Neuron (in vitro differentiated cells): ENCODE data around the gene ZMYND15.
"Not testable (repeated sequence)": the region's sequence is repeated elsewhere in the genome, so short reads cannot be mapped to it uniquely, and the experiment has no call there.

Experiments used
- H2AFZ ChIP-seq: one replicate; pipeline ENCODE4 v1.6.1; 2013; ENCODE audit warnings: low read depth, mild to moderate bottlenecking, inconsistent platforms, low read length, moderate library complexity
- H3K27me3 ChIP-seq: one replicate; pipeline ENCODE4 v1.6.1; 2013; ENCODE audit warnings: low read length; ENCODE audit not compliant: insufficient read depth
- H3K36me3 ChIP-seq: one replicate; pipeline ENCODE4 v1.6.1; 2013; ENCODE audit warnings: low read length; ENCODE audit not compliant: insufficient read depth
- H3K4me1 ChIP-seq: one replicate; pipeline ENCODE4 v1.6.1; 2013; ENCODE audit warnings: low read length; ENCODE audit not compliant: insufficient read depth
- H3K4me3 ChIP-seq: 2 replicates; pipeline ENCODE4 v1.5.1; 2013; ENCODE audit warnings: mild to moderate bottlenecking, low read length, moderate library complexity
- H3K9me3 ChIP-seq: one replicate; pipeline ENCODE4 v1.6.1; 2013; ENCODE audit warnings: low read length

Gene ZMYND15

DNA sequence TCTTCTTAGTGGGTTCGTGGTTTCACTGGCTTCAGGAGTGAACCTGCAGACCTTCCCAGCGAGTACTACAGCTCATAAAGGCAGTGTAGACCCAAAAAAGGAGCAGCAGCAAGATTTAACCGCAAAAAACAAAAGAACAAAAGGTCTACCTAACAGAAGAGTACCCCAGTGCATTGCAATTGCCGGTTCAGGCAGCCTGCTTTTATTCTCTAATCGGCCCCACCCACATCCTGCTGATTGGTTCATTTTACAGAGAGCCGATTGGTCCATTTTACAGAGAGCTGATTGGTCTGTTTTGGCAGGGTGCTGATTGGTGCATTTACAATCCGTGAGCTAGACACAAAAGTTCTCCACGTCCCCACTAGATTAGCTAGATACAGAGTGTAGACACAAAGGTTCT is 31.2 kb upstream of the ZMYND15 start:
- H3K9me3 ChIP-seq = no peaks in the 10 kb centered on the region
- H3K4me3 ChIP-seq = no peak overlapping the region
- no peaks in the 10 kb centered on the region for H3K27me3 ChIP-seq
- peaks cover 13% of the 10 kb centered on the region for H3K4me1 ChIP-seq
- no peak overlapping the region for H2AFZ ChIP-seq
- H3K36me3 ChIP-seq = no peaks in the 10 kb centered on the region

DNA sequence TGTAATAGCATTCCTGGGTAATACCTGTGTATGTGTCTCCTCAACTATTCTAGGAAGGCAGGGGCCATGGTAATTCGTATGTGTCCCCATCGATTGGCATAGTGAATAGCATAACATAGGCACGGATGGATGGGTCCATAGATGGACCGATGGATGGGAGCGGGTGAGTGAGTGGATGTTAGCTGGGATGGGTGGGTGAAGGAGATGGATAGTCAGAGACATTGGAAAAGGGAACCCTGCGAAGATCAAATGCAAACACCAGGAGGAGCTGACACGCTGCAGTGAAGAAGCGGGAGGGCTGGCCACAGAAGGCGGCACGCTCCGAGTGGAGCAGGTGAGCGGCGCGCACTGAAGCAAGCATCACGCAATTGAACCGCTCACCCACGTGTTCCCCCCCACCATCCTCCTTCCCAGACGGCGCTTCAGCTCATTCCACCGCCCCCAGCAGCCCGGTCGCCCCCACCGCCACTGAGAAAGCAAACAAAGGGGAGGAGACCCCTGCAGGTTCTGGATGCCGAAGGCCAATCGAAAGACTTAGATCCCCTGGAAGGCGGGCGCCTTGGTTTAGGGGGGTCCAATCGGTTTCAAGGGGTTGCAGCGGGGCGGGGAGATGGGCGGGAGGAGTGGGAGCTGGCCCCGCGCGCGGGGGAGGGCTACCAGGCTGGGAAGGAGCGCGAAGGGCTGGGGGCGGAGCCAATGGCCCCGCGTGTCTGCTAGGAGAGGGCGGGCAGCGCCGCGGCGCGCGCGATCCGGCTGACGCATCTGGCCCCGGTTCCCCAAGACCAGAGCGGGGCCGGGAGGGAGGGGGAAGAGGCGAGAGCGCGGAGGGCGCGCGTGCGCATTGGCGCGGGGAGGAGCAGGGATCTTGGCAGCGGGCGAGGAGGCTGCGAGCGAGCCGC is 29.6 kb upstream of the ZMYND15 start, which contains the start of gene ARRB2:
Gene ARRB2, plus strand, starts transcription at position 839 of the 899 bp plus-strand sequence. CDS start 90 bp downstream, outside the sequence.
- H3K4me3 ChIP-seq = peak within 1 kb of the TSS; percentile 57
- H3K9me3 ChIP-seq = no peaks in the 10 kb centered on the region
- H3K36me3 ChIP-seq = no peaks in the 10 kb centered on the region
- H3K4me1 ChIP-seq = peaks cover 13% of the 10 kb centered on the region
- H2AFZ ChIP-seq = peak within 1 kb of the TSS; percentile 66
- no peaks in the 10 kb centered on the region for H3K27me3 ChIP-seq

- Histone ChIP-seq H3K4me3 (peak overlapping the region; percentile 57), H3K4me1 (peaks cover 13% of the 10 kb centered on the region), H2AFZ (peak overlapping the region; percentile 66), H3K36me3 (peaks cover 5% of the 10 kb centered on the region), H3K9me3 (no peaks in the 10 kb centered on the region), H3K27me3 (no peaks in the 10 kb centered on the region)
Observed at GRCh38 chr17:4710693-4711634, 28.7 kb upstream of the ZMYND15 start.

GRCh38 chr17:4711661-4712181 is 27.9 kb upstream of the ZMYND15 start:
- Histone ChIP-seq H3K4me1 (peaks cover 13% of the 10 kb centered on the region), H3K27me3 (no peaks in the 10 kb centered on the region), H3K4me3 (peak overlapping the region; percentile 57), H3K9me3 (no peaks in the 10 kb centered on the region), H2AFZ (no peak overlapping the region), H3K36me3 (peaks cover 8% of the 10 kb centered on the region)

DNA sequence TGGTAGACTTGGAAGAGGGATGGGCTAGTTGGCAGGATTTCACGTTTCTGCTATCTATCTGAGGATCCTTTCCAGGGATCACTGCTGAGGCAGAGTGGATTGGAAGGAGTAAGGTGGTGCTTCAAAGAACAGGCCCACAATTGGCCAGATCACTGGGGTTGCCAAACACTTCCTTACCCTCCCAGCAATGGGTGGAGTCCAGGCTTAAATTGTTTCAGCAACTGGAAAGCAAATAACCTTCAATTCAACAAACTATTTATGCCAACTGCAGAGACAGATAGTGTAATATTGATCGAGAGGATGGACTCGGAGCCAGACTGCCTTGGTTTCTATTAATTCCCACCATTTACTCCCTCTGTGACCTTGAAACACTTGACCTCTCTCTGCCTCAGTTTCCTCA is 27.1 kb upstream of the ZMYND15 start:
- Histone ChIP-seq H3K4me3 (no peak overlapping the region), H3K4me1 (peaks cover 13% of the 10 kb centered on the region), H3K9me3 (no peaks in the 10 kb centered on the region), H3K36me3 (peaks cover 16% of the 10 kb centered on the region), H3K27me3 (no peaks in the 10 kb centered on the region), H2AFZ (no peak overlapping the region)

DNA sequence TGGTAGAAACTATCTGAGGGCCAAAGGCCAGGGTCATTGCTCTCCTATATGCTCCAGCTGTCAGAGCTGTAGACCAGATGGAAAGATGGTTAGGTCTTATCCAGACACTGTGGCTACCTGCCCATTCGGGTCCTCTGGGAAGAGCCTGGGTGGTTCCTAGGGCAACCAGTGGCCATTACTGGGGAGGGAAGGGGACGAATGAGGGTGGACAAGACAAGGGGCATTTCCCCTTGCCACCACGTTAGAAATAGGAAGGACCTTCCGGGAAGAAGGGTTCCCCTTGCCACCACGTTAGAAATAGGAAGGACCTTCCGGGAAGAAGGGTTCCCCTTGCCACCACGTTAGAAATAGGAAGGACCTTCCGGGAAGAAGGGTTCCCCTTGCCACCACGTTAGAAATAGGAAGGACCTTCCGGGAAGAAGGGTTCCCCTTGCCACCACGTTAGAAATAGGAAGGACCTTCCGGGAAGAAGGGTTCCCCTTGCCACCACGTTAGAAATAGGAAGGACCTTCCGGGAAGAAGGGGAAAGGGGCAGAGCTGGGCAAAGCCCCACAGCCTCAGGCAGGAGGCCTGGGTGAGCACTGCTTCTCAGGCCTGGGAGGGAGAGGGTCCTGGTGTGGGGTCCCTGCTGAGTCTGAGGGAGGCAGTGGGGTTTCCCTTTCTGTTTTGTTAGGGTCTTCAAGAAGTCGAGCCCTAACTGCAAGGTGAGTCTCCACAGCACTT is 25.1 kb upstream of the ZMYND15 start:
- peaks cover 34% of the 10 kb centered on the region for H3K36me3 ChIP-seq
- not testable (repeated sequence) for H3K9me3 ChIP-seq, H2AFZ ChIP-seq, H3K4me3 ChIP-seq, H3K27me3 ChIP-seq
- H3K4me1 ChIP-seq = peaks cover 12% of the 10 kb centered on the region

GRCh38 chr17:4715063-4715744 is 24.4 kb upstream of the ZMYND15 start:
- H3K27me3 ChIP-seq = no peaks in the 10 kb centered on the region
- H2AFZ ChIP-seq = no peak overlapping the region
- H3K9me3 ChIP-seq = no peaks in the 10 kb centered on the region
- no peak overlapping the region for H3K4me3 ChIP-seq
- H3K36me3 ChIP-seq = peaks cover 41% of the 10 kb centered on the region
- peaks cover 10% of the 10 kb centered on the region for H3K4me1 ChIP-seq

DNA sequence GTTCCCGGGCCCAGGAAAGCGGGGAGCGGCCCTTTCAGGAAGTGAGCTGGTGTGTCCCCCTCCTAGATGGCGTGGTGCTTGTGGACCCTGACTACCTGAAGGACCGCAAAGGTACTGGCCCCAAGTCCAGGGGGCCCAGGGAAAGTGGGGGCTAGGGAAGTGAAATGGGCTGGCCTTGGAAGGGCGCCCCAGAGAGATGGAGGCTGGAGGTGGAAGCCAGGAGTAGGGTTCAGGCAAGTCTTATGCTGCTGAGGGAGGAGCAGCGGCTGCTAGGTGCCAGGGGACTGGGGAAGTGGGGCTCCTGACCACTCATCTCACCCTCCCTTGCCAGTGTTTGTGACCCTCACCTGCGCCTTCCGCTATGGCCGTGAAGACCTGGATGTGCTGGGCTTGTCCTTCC is 23.6 kb upstream of the ZMYND15 start:
- Histone ChIP-seq H3K9me3 (no peaks in the 10 kb centered on the region), H3K4me3 (no peak overlapping the region), H3K27me3 (no peaks in the 10 kb centered on the region), H2AFZ (no peak overlapping the region), H3K4me1 (peaks cover 9% of the 10 kb centered on the region), H3K36me3 (peaks cover 47% of the 10 kb centered on the region)

DNA sequence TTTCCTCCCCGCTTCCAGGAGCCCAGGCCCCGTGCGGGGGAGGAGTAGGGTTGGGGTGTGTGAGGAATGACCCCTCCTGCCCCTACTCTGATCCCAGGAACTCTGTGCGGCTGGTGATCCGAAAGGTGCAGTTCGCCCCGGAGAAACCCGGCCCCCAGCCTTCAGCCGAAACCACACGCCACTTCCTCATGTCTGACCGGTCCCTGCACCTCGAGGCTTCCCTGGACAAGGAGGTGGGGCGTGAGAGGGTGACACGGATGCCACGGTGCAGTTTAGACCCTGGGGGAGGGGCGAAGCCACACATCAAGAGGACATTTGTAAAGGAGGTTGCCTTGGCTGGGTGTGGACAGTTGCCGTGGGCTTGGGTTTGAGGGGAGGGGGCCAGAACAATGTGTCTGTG is 21.8 kb upstream of the ZMYND15 start:
- Histone ChIP-seq H3K4me1 (no peaks in the 10 kb centered on the region), H3K27me3 (no peaks in the 10 kb centered on the region), H2AFZ (no peak overlapping the region), H3K36me3 (peaks cover 48% of the 10 kb centered on the region), H3K9me3 (no peaks in the 10 kb centered on the region), H3K4me3 (no peak overlapping the region)

DNA sequence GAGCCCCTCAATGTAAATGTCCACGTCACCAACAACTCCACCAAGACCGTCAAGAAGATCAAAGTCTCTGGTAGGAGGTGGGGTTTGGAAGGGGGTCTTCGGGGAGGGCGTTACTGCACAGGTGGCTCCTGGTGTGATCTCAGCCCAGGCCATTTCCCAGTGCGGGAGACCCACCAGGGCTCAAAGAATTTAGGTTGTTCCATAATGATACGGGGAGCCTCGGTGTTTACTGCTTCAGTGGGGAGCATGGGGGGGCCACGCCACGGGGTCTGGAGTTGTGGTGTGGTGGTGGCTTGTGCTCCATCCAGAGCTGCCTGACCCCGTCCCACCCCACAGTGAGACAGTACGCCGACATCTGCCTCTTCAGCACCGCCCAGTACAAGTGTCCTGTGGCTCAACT is 21.4 kb upstream of the ZMYND15 start:
- no peaks in the 10 kb centered on the region for H3K4me1 ChIP-seq
- no peaks in the 10 kb centered on the region for H3K9me3 ChIP-seq
- H2AFZ ChIP-seq = no peak overlapping the region
- H3K27me3 ChIP-seq = no peaks in the 10 kb centered on the region
- peaks cover 48% of the 10 kb centered on the region for H3K36me3 ChIP-seq
- no peak overlapping the region for H3K4me3 ChIP-seq

GRCh38 chr17:4719146-4719545 is 20.5 kb upstream of the ZMYND15 start:
- H3K4me3 ChIP-seq = no peak overlapping the region
- H3K27me3 ChIP-seq = no peaks in the 10 kb centered on the region
- no peak overlapping the region for H2AFZ ChIP-seq
- H3K9me3 ChIP-seq = no peaks in the 10 kb centered on the region
- H3K36me3 ChIP-seq = peaks cover 48% of the 10 kb centered on the region
- H3K4me1 ChIP-seq = no peaks in the 10 kb centered on the region

- Histone ChIP-seq H3K4me3 (no peak overlapping the region), H3K27me3 (no peaks in the 10 kb centered on the region), H3K9me3 (no peaks in the 10 kb centered on the region), H2AFZ (no peak overlapping the region), H3K36me3 (peaks cover 48% of the 10 kb centered on the region), H3K4me1 (no peaks in the 10 kb centered on the region)
Observed at GRCh38 chr17:4719684-4720221, 19.9 kb upstream of the ZMYND15 start.
